PC-9 (cell line): ENCODE results near the gene TSPAN18. TPM values are rescaled to one million over a fixed set of nuclear protein-coding genes. Genes with fewer than 3 reads are reported as not detected.

Experiments used
- BruUV-seq: library from RNA; stranded (reverse); fragments of 400-500 nt; replicated peaks from 2 replicates; lab custom pipeline; 2021; lab: Mats Ljungman, UMichigan
- CTCF ChIA-PET: fragments of 300-600 bp; sonication (Branson Sonifier 250); formaldehyde crosslinking; loops from one replicate; lab custom pipeline; 2022; ENCODE audit warnings: antibody characterized with exemption; lab: Charles Lee
- POLR2A ChIA-PET: fragments of 300-600 bp; sonication (Branson Sonifier 250); formaldehyde crosslinking; loops from one replicate; lab custom pipeline; 2022; ENCODE audit warnings: antibody characterized with exemption; ENCODE audit not compliant: unreplicated experiment; lab: Charles Lee
- DNase-seq, 2 experiments: peaks; one replicate each; pipeline versions ENCODE4 v3.0.0 to v3.0.0-alpha.2; 2015 to 2022; ENCODE audit warnings: mixed read lengths in 1 of 2
- H2AFZ ChIP-seq: fragments of 200-600 bp; sonication (generic); 2 replicates; pipeline ENCODE4 v1.8.1; 2017; ENCODE audit warnings: antibody characterized with exemption
- H3F3A ChIP-seq: fragments of 200-600 bp; sonication (generic); 2 replicates; pipeline ENCODE4 v1.8.1; 2017; ENCODE audit warnings: antibody characterized with exemption, mild to moderate bottlenecking, low read depth; ENCODE audit not compliant: insufficient read depth
- H3K27ac ChIP-seq: fragments of 200-600 bp; sonication (generic); 2 replicates; pipeline ENCODE4 v1.6.1; 2016; ENCODE audit warnings: mixed run types
- H3K27me3 ChIP-seq: fragments of 200-600 bp; sonication (generic); 2 replicates; pipeline ENCODE4 v1.6.1; 2016; ENCODE audit warnings: low read depth, mixed run types; ENCODE audit not compliant: insufficient read depth
- H3K36me3 ChIP-seq: fragments of 200-600 bp; sonication (generic); 2 replicates; pipeline ENCODE4 v1.6.1; 2016; ENCODE audit warnings: low read depth, mixed run types
- H3K4me1 ChIP-seq: fragments of 200-600 bp; sonication (generic); replicated peaks from 2 replicates; pipeline ENCODE4 v1.6.1; 2016; ENCODE audit warnings: mixed run types; ENCODE audit not compliant: insufficient read depth
- H3K4me2 ChIP-seq: fragments of 200-600 bp; sonication (generic); 2 replicates; pipeline ENCODE4 v1.6.1; 2017; ENCODE audit warnings: mixed run types
- H3K4me3 ChIP-seq: fragments of 200-600 bp; sonication (generic); 2 replicates; pipeline ENCODE4 v1.6.1; 2016; ENCODE audit warnings: mixed run types
- H3K79me2 ChIP-seq: fragments of 200-600 bp; sonication (generic); 2 replicates; pipeline ENCODE4 v1.6.1; 2017; ENCODE audit warnings: low read depth, mixed run types
- H3K9me2 ChIP-seq: fragments of 200-600 bp; sonication (generic); 2 replicates; pipeline ENCODE4 v1.8.1; 2017; ENCODE audit warnings: mild to moderate bottlenecking; ENCODE audit not compliant: insufficient read depth
- H3K9me3 ChIP-seq: fragments of 200-600 bp; sonication (generic); 2 replicates; pipeline ENCODE4 v1.8.1; 2016; ENCODE audit warnings: low read depth; ENCODE audit not compliant: insufficient read depth
- H4K20me1 ChIP-seq: fragments of 200-600 bp; sonication (generic); 2 replicates; pipeline ENCODE4 v1.8.1; 2017; ENCODE audit not compliant: insufficient read depth
- CTCF ChIP-seq: fragments of 200-600 bp; sonication (generic); conservative IDR thresholded peaks from 2 replicates; pipeline ENCODE4 v1.6.1; 2017; ENCODE audit warnings: mixed run types, antibody characterized with exemption, mild to moderate bottlenecking, moderate library complexity
- EZH2 ChIP-seq: fragments of 200-600 bp; sonication (generic); IDR thresholded peaks from 2 replicates; pipeline ENCODE4 v1.8.0; 2017; ENCODE audit warnings: antibody characterized with exemption, low read depth
- intact Hi-C: fragments of 100-400 bp; cut with micrococcal nuclease; formaldehyde crosslinking; loops from one replicate; pipeline ENCODE4 v1.10.0; 2022; ENCODE audit not compliant: unreplicated experiment
- total RNA-seq: library from RNA; stranded (reverse); gene quantifications from 2 replicates; pipeline ENCODE4 v1.2.3, GENCODE V29; 2021

TSPAN18 gene
- total RNA-seq, 1 experiment from 2014 or later = not detected

- Histone ChIP-seq H3F3A (no peaks in the 10 kb centered on the region), H3K27me3 (peaks cover 47% of the 10 kb centered on the region), H3K9me3 (no peaks in the 10 kb centered on the region), H3K4me3 (no peak overlapping the region), H3K27ac (no peak overlapping the region), H3K4me1 (no peaks in the 10 kb centered on the region), H3K79me2 (no peaks in the 10 kb centered on the region), H4K20me1 (0 out of 2 replicates have a peak, but pooled peaks cover 7% of the 10 kb centered on the region), H3K4me2 (no peak overlapping the region), H3K36me3 (no peaks in the 10 kb centered on the region), H3K9me2 (no peaks in the 10 kb centered on the region), H2AFZ (no peak overlapping the region)
- CTCF ChIA-PET = interaction anchor here (0.9 kb wide), 1 partner anchor 290 kb away, joined by 5 read pairs; no protein-coding TSS in a partner anchor
- POLR2A ChIA-PET = no interaction called here
- intact Hi-C loops = loop anchor here (5.0 to 10.0 kb wide), 2 partner anchors 185 to 628 kb away; partner anchors contain the start of gene TSPAN18
- no peak for DNase-seq
- TF ChIP-seq EZH2 (no peak), CTCF (no peak)
- BruUV-seq = no TSS peak
Observed at GRCh38 chr11:44912270-44912987, 185.7 kb downstream of the TSPAN18 start.

GRCh38 chr11:44913502-44913901 lies 186.7 kb downstream of the TSPAN18 start:
- ChIA-PET POLR2A (no interaction called here), CTCF (interaction anchor here (0.6 kb wide), 1 partner anchor 23 kb away, joined by 4 read pairs; no protein-coding TSS in a partner anchor)
- H3K4me1 ChIP-seq = no peaks in the 10 kb centered on the region
- H3K36me3 ChIP-seq = no peaks in the 10 kb centered on the region
- no peaks in the 10 kb centered on the region for H3K9me3 ChIP-seq
- no peak overlapping the region for H3K4me3 ChIP-seq
- no peak for DNase-seq
- H2AFZ ChIP-seq = no peak overlapping the region
- H3K27ac ChIP-seq = no peak overlapping the region
- H3K79me2 ChIP-seq = no peaks in the 10 kb centered on the region
- H3K27me3 ChIP-seq = peaks cover 51% of the 10 kb centered on the region
- H3K9me2 ChIP-seq = no peaks in the 10 kb centered on the region
- no TSS peak for BruUV-seq
- no peak overlapping the region for H3K4me2 ChIP-seq
- H4K20me1 ChIP-seq = 0 out of 2 replicates have a peak, but pooled peaks cover 7% of the 10 kb centered on the region
- intact Hi-C loops = loop anchor here (5.0 to 10.0 kb wide), 2 partner anchors 186 to 629 kb away; partner anchors contain the start of gene TSPAN18
- no peaks in the 10 kb centered on the region for H3F3A ChIP-seq
- no peak for TF ChIP-seq CTCF
- no peak for TF ChIP-seq EZH2

GRCh38 chr11:44914105-44914504 lies 187.3 kb downstream of the TSPAN18 start:
- no TSS peak for BruUV-seq
- Histone ChIP-seq H3K27me3 (peaks cover 53% of the 10 kb centered on the region), H3K79me2 (no peaks in the 10 kb centered on the region), H4K20me1 (0 out of 2 replicates have a peak, but pooled peaks cover 7% of the 10 kb centered on the region), H3K36me3 (no peaks in the 10 kb centered on the region), H2AFZ (no peak overlapping the region), H3K4me2 (no peak overlapping the region), H3K9me3 (no peaks in the 10 kb centered on the region), H3F3A (no peaks in the 10 kb centered on the region), H3K4me1 (no peaks in the 10 kb centered on the region), H3K9me2 (no peaks in the 10 kb centered on the region), H3K4me3 (no peak overlapping the region), H3K27ac (no peak overlapping the region)
- ChIA-PET CTCF (interaction anchor here (0.6 kb wide), 1 partner anchor 22 kb away, joined by 4 read pairs; no protein-coding TSS in a partner anchor), POLR2A (no interaction called here)
- no peak for DNase-seq
- TF ChIP-seq CTCF = no peak
- no peak for TF ChIP-seq EZH2
- intact Hi-C loops = loop anchor here (5.0 to 10.0 kb wide), 2 partner anchors 187 to 629 kb away; partner anchors contain the start of gene TSPAN18
